ENCODE results near the gene RAMP1. TPM values are rescaled to one million over a fixed set of nuclear protein-coding genes. Genes with fewer than 3 reads are reported as not detected.

RAMP1 gene
- total and polyA plus RNA-seq, 4 donors = 3.1 to 129 (median 23.5) TPM

DNA sequence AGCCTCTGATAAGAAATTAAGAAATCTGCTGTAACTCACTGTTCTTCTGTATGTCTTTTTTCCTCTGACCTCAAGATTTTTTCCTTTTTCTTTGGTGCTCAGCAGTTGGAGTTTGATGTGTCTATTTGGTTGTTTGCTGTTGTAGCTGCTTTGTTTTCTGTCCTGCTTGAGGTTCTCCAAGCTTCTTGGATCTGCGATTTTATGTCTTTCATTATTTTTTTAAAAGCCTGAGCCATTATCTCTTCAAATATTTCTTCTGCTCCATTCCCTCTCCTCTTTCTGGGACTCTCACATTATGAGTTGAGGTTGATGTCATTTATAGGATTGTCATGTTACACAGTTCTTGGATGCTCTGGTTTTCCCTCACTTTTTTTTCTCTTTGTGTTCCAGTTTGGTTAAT is 47.7 kb downstream of the RAMP1 start:
- DNase-seq (ENCODE audit: low spot score) = no peak
- Histone ChIP-seq H3K9me3 (ENCODE audit: control insufficient read depth in 4 of 4, low read length in 3 of 4) (no peaks in the 10 kb centered on the region), H3K27me3 (ENCODE audit: control insufficient read depth in 4 of 4, insufficient read depth in 4 of 4, low read length in 3 of 4) (no peaks in the 10 kb centered on the region), H3K36me3 (ENCODE audit: control insufficient read depth in 4 of 4, insufficient read depth in 3 of 4, low read depth in 1 of 4, low read length in 3 of 4) (no peaks in the 10 kb centered on the region), H3K27ac (ENCODE audit: low read depth in 1 of 2, low read length in 2 of 2) (no peak overlapping the region), H3K4me3 (ENCODE audit: low read depth in 1 of 3, low read length in 3 of 3) (no peak overlapping the region), H3K9ac (ENCODE audit: low read depth in 1 of 2, low read length in 2 of 2) (no peak overlapping the region), H3K4me1 (ENCODE audit: control insufficient read depth in 4 of 4, insufficient read depth in 4 of 4, low read length in 3 of 4) (no peaks in the 10 kb centered on the region)
- 97% methylated on average over 1 of the region's 1 CpG for WGBS
- TF ChIP-seq JUND (IDR thresholded peaks at IDR 0.05) (no peak), EGR1 (IDR thresholded peaks at IDR 0.05; ENCODE audit: low read depth in 2 of 2) (no peak), YY1 (IDR thresholded peaks at IDR 0.05) (no peak), HNF4G (IDR thresholded peaks at IDR 0.05) (no peak), TAF1 (conservative IDR thresholded peaks at IDR 0.05) (no peak), FOXA2 (IDR thresholded peaks at IDR 0.05) (no peak), RAD21 (IDR thresholded peaks at IDR 0.05) (no peak)
- TF ChIP-seq, protein P1, sequence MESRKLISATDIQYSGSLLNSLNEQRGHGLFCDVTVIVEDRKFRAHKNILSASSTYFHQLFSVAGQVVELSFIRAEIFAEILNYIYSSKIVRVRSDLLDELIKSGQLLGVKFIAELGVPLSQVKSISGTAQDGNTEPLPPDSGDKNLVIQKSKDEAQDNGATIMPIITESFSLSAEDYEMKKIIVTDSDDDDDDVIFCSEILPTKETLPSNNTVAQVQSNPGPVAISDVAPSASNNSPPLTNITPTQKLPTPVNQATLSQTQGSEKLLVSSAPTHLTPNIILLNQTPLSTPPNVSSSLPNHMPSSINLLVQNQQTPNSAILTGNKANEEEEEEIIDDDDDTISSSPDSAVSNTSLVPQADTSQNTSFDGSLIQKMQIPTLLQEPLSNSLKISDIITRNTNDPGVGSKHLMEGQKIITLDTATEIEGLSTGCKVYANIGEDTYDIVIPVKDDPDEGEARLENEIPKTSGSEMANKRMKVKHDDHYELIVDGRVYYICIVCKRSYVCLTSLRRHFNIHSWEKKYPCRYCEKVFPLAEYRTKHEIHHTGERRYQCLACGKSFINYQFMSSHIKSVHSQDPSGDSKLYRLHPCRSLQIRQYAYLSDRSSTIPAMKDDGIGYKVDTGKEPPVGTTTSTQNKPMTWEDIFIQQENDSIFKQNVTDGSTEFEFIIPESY (IDR thresholded peaks at IDR 0.05) = no peak

- H3K27me3 ChIP-seq (ENCODE audit: control insufficient read depth in 4 of 4, insufficient read depth in 4 of 4, low read length in 3 of 4) = no peaks in the 10 kb centered on the region
- 96% methylated on average over 13 of the region's 13 CpGs for WGBS
- H3K27ac ChIP-seq (ENCODE audit: low read depth in 1 of 2, low read length in 2 of 2) = no peak overlapping the region
- H3K9me3 ChIP-seq (ENCODE audit: control insufficient read depth in 4 of 4, low read length in 3 of 4) = no peaks in the 10 kb centered on the region
- TF ChIP-seq YY1 (IDR thresholded peaks at IDR 0.05) (no peak), RAD21 (IDR thresholded peaks at IDR 0.05) (no peak), JUND (IDR thresholded peaks at IDR 0.05) (no peak), RXRA (IDR thresholded peaks at IDR 0.05) (no peak), FOXA1 (IDR thresholded peaks at IDR 0.05) (no peak), TAF1 (conservative IDR thresholded peaks at IDR 0.05) (no peak), FOXA2 (IDR thresholded peaks at IDR 0.05) (no peak), EGR1 (IDR thresholded peaks at IDR 0.05; ENCODE audit: low read depth in 2 of 2) (no peak), REST (IDR thresholded peaks at IDR 0.05) (no peak), HNF4A (conservative IDR thresholded peaks at IDR 0.05) (no peak), SP1 (IDR thresholded peaks at IDR 0.05) (no peak), HNF4G (IDR thresholded peaks at IDR 0.05) (no peak), GABPA (IDR thresholded peaks at IDR 0.05 in 1 of 2, conservative IDR thresholded peaks at IDR 0.05 in 1 of 2) (no peak), NR2F2 (IDR thresholded peaks at IDR 0.05) (no peak), ATF3 (IDR thresholded peaks at IDR 0.05) (no peak)
- TF ChIP-seq, protein P2, sequence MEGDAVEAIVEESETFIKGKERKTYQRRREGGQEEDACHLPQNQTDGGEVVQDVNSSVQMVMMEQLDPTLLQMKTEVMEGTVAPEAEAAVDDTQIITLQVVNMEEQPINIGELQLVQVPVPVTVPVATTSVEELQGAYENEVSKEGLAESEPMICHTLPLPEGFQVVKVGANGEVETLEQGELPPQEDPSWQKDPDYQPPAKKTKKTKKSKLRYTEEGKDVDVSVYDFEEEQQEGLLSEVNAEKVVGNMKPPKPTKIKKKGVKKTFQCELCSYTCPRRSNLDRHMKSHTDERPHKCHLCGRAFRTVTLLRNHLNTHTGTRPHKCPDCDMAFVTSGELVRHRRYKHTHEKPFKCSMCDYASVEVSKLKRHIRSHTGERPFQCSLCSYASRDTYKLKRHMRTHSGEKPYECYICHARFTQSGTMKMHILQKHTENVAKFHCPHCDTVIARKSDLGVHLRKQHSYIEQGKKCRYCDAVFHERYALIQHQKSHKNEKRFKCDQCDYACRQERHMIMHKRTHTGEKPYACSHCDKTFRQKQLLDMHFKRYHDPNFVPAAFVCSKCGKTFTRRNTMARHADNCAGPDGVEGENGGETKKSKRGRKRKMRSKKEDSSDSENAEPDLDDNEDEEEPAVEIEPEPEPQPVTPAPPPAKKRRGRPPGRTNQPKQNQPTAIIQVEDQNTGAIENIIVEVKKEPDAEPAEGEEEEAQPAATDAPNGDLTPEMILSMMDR (IDR thresholded peaks at IDR 0.05; ENCODE audit: low read depth, low read length, missing input control) = no peak
- TF ChIP-seq, protein P1 (IDR thresholded peaks at IDR 0.05) = no peak
- TF ChIP-seq, protein P3, sequence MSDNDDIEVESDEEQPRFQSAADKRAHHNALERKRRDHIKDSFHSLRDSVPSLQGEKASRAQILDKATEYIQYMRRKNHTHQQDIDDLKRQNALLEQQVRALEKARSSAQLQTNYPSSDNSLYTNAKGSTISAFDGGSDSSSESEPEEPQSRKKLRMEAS (IDR thresholded peaks at IDR 0.05) = no peak
- H3K4me1 ChIP-seq (ENCODE audit: control insufficient read depth in 4 of 4, insufficient read depth in 4 of 4, low read length in 3 of 4) = no peaks in the 10 kb centered on the region
- DNase-seq (ENCODE audit: low spot score) = no peak
- no peak overlapping the region for H3K9ac ChIP-seq (ENCODE audit: low read depth in 1 of 2, low read length in 2 of 2)
- no peaks in the 10 kb centered on the region for H3K36me3 ChIP-seq (ENCODE audit: control insufficient read depth in 4 of 4, insufficient read depth in 3 of 4, low read depth in 1 of 4, low read length in 3 of 4)
- H3K4me3 ChIP-seq (ENCODE audit: low read depth in 1 of 3, low read length in 3 of 3) = no peak overlapping the region
These were observed 49.8 kb downstream of the RAMP1 start for GRCh38 chr2:237909075-237909695.

Data from liver (tissue), 9 donors.